ENCODE data around the gene IQCF5.
"Not testable (repeated sequence)": the region's sequence is repeated elsewhere in the genome, so short reads cannot be mapped to it uniquely, and the experiment has no call there.

IQCF5 gene

DNA sequence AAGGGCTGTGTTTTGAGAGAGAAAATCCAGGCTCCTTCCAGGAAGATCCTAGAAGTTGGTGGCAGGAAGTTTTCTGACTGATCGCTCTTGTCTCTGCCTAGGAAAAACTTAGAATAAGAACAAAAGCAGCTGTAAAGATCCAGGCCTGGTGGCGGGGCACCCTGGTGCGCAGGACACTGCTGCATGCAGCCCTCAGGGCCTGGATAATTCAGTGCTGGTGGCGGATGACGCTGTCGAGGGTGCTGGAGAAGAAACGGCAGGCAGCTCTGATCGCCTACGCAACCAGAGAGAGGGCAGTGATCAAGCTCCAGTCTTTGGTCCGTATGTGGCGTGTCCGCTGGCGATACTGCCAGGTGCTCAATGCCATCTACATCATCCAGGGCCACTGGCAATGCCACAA is 12.5 kb downstream of the IQCF5 start:
- DNase-seq = no peak

DNA sequence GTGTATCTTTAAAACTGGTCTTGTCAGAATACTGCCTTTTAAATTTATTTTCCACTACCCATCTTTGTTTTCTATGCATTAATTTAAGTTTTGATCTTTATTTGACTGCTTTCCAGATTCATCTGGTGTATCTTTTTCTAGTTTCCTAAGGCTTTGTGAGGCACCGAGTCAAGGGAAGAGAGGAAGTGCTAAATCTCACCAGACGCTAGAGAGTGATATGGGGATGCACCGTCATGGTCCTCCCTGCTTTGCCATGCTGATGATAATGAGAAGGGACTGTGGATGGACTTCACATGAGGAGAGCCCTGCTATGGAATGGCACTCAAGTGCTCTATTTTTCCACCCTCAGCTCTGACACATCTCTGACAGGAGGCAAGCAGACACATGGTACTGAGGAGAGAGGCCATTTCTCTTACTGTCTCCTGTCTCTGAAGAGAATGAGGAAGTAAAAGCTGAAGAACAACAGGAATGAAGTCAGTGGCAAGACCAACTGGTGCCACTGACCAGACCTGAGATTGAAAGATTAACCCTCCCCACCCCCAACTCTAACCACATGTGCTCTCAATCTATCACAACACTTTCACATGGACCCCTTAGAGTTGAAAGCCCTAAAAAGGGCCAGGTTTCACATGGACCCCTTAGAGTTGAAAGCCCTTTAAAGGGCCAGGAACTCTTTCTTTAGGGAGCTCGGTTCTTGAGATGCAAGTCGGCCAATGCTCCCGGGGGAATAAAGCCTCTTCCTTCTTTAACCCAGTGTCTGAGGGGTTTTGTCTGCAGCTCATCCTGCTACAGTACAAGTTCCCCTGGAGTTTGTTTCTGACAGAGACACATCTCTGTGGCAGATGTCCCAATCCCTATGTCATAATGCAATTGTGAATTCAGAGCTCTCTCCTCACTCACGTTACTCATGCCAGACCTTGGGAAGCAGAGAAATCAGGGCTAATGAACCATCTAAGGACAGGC is 14.4 kb downstream of the IQCF5 start, which contains the start of gene IQCF2:
IQCF2 (plus strand) TSS at position 913 of the 963 bp plus-strand sequence. CDS start 52 bp downstream, outside the sequence.
- no peak for DNase-seq

DNA sequence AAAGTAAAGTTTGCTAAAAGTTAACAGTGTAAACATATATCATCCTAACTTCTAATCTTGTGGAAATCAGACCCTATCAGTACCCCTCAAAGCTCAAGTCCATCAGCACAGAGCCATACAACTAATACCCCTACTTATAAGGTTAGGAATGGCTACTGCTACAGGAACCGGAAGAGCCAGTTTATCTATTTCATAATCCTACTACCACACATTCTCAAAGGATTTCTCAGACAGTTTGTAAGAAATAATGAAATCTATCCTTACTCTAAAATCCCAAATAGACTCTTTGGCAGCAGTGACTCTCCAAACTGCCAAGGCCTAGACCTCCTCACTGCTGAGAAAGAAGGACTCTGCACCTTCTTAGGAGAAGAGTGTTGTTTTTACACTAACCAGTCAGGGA is 20.0 kb downstream of the IQCF5 start:
- not testable (repeated sequence) for DNase-seq

DNA sequence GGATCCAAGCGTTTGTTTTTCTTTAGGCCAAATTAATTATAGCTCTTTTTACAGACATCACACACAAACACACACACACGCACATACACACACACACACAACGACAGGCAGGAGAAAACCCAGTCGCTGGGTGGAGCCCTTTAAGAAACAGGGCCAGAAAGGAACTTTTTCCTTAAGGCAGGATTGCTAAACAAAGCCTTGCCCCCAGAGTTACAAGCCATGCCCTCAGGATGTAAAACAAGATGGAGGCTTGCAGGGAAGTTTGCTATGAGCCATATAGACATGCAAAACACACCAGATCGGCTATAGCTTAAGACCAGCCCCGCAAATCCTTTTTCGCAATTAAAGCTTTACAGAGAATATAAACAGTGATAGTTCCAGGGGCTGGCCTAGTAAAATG is 30.3 kb downstream of the IQCF5 start:
- DNase-seq = no peak

DNA sequence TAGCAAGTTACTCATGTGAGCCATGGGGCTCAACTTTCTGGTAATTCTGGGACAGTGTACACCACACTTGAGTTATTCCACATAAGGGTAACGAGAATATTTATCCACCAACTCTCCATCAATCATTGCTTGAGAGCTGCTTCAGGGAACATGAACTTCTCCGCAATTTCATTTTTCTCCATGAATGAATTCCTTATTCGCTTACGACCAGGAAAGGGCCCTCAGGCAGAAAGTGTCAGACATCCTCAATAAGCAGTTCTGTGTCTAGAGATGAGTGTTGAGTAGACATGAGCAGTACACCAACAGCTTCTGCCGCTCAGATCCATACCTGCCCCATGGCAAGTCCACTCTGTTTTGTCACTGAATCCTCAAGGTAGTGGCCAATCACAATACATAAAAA is 38.8 kb downstream of the IQCF5 start:
- DNase-seq = no peak

DNA sequence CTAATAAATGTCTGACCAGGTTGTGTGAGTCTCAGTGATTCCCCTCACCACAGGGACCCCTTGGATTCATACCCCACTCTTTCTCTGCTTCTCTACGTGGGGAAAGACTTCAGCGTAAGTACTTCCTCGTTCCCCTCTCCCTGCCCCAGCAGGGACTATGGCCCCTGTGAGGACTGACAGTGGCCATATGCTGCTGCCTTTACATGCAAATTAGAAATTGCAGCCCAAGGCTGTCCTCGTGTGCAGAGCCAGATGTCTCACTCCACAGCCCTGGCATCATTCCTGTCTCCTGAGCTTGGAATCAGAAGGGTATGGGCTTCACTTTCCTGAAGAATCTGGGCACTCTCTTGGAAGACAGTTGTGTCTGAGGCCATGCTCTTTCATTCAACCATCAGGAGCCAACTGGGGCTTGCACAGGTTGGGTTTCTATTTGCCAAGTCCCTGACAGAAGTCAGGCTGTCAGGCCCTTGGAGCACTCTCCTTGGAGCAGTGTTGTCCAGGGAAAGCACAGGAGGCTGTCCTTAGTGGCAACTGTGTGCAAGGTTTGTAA is 44.5 kb downstream of the IQCF5 start:
- no peak for DNase-seq

DNA sequence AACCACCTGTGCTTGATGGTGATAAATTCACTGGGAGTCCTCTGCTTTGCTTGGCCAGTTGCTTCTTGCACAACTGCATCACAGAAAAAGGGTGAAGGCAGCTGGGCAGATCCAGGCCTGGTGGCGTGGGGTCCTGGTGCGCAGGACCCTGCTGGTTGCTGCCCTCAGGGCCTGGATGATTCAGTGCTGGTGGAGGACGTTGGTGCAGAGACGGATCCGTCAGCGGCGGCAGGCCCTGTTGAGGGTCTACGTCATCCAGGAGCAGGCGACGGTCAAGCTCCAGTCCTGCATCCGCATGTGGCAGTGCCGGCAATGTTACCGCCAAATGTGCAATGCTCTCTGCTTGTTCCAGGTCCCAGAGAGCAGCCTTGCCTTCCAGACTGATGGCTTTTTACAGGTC is 45.1 kb downstream of the IQCF5 start:
- no peak for DNase-seq

DNA sequence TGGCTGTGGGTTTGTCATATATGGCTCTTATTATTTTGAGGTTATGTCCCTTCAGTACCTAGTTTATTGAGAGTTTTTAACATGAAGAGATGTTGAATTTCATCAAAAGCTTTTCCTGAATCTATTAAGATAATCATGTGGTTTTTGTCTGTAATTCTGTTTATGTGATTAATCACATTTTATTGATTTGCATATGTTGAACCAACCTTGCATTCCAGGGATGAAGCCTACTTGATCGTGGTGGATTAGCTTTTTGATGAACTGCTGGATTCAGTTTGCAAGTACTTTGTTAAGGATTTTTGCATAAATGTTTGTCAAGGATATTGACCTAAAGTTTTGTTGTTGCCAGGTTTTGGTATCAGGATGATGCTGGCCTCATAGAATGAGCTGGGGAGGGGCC is 47.1 kb downstream of the IQCF5 start:
- no peak for DNase-seq
